ENCODE results near the gene RAET1G.

RAET1G gene

DNA sequence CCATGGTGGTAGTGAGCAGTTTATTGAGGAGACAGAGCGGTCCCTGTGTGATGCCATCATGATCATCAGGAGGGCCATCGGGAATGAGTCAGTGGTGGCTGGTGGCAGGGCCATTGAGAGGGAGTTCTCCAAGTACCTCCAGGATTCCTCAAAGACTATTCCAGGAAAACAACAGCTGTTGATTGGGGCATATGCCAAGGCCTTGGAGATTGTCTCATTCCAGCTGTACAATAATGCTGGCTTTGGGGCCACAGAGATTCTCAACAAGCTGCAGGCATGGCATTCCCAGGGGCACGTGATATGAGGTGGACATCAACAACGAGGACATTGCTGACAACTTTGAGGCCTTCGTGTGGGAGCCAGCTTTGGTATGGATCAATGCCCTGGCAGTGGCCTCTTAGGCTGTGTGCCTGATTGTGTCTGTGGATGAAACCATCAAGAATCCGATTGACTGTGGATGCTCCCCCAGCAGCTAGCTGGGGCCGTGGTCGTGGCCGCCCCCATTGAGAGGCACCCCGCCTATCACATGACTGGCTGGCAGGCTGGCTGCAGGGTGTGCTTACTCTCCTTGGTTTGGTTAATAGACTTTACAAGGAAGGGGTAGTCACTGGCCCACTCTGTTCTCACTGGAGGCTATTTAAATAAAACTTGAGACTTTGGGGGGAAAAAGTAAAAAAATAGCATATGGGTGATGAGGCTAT, 41.7 kb downstream of the RAET1G start:
- Histone ChIP-seq H3K9ac (ENCODE audit: low read depth, low read length, poor library complexity) (no peak overlapping the region), H4K91ac (ENCODE audit: low read depth, low read length, poor library complexity) (no peak overlapping the region), H2BK5ac (ENCODE audit: low read length) (no peak overlapping the region), H2AK5ac (ENCODE audit: low read depth, low read length) (no peak overlapping the region), H3K18ac (ENCODE audit: low read length) (no peak overlapping the region), H3K27ac (replicated peaks; ENCODE audit: low read length) (no peak overlapping the region), H3K14ac (ENCODE audit: low read length) (no peak overlapping the region), H2BK12ac (ENCODE audit: low read length) (no peak overlapping the region), H2BK15ac (ENCODE audit: low read length) (no peak overlapping the region), H4K8ac (ENCODE audit: low read depth, low read length) (no peak overlapping the region), H3K4me2 (ENCODE audit: insufficient read depth, low read length, poor library complexity, severe bottlenecking) (no peak overlapping the region), H2AFZ (ENCODE audit: low read length) (no peak overlapping the region), H3K27me3 (ENCODE audit: control insufficient read depth in 3 of 3, insufficient read depth in 3 of 3, low read depth in 1 of 3, low read length in 3 of 3) (peaks cover 0 to 12% (median 0%) of the 10 kb centered on the region in 3 experiments), H3K23ac (ENCODE audit: low read depth, low read length, poor library complexity) (no peak overlapping the region), H3K4me1 (ENCODE audit: control insufficient read depth in 2 of 2, insufficient read depth in 1 of 2, low read depth in 1 of 2, low read length in 2 of 2) (no peaks in the 10 kb centered on the region), H3K79me1 (ENCODE audit: low read depth, low read length) (no peaks in the 10 kb centered on the region), H3K36me3 (replicated peaks in 1 of 2; ENCODE audit: control insufficient read depth in 2 of 2, insufficient read depth in 2 of 2, low read length in 2 of 2) (no peaks in the 10 kb centered on the region), H3K9me3 (replicated peaks in 1 of 2; ENCODE audit: control insufficient read depth in 2 of 2, insufficient read depth in 1 of 2, low read depth in 1 of 2, low read length in 2 of 2) (peaks cover 0 to 2% of the 10 kb centered on the region in 2 donors), H2BK120ac (ENCODE audit: low read depth, low read length) (no peak overlapping the region), H3K4me3 (ENCODE audit: low read length in 2 of 2) (no peak overlapping the region), H3K4ac (ENCODE audit: low read length) (no peak overlapping the region)
- no peak for DNase-seq (ENCODE audit: low spot score)
- no CpG with 5 or more reads among the region's 10 CpGs for WGBS, 2 donors (ENCODE audit: extremely low coverage in 2 of 2, insufficient read length in 2 of 2, insufficient replicate concordance in 1 of 2)

DNA sequence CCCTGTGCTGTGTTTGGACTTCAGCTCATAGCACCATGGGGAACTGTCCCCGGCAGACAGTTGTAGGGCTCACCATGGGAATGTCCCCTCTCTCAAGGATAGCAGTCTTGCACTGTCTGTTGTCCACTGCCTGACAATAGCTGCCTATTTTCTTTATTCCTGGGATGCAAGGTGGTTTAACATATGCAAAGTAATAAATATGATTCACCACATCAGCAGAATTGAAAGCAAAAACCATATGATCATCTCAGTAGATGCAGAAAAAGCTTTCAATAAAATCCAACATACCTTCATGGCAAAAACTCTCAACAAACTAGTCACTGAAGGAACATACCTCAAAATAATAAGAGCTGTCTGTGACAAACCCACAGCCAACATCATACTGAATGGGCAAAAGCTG, 45.3 kb downstream of the RAET1G start:
- H3K27ac ChIP-seq (replicated peaks; ENCODE audit: low read length) = no peak overlapping the region
- H3K9me3 ChIP-seq (replicated peaks in 1 of 2; ENCODE audit: control insufficient read depth in 2 of 2, insufficient read depth in 1 of 2, low read depth in 1 of 2, low read length in 2 of 2) = peaks cover 0 to 2% of the 10 kb centered on the region in 2 donors
- no peak overlapping the region for H3K14ac ChIP-seq (ENCODE audit: low read length)
- no peak overlapping the region for H4K8ac ChIP-seq (ENCODE audit: low read depth, low read length)
- peaks cover 0 to 7% (median 0%) of the 10 kb centered on the region in 3 experiments for H3K27me3 ChIP-seq (ENCODE audit: control insufficient read depth in 3 of 3, insufficient read depth in 3 of 3, low read depth in 1 of 3, low read length in 3 of 3)
- peak overlapping the region; percentile 9 for H3K9ac ChIP-seq (ENCODE audit: low read depth, low read length, poor library complexity)
- H2BK15ac ChIP-seq (ENCODE audit: low read length) = no peak overlapping the region
- H3K79me1 ChIP-seq (ENCODE audit: low read depth, low read length) = no peaks in the 10 kb centered on the region
- no peak overlapping the region for H2AK5ac ChIP-seq (ENCODE audit: low read depth, low read length)
- H2BK12ac ChIP-seq (ENCODE audit: low read length) = no peak overlapping the region
- no peak overlapping the region for H3K23ac ChIP-seq (ENCODE audit: low read depth, low read length, poor library complexity)
- no peak overlapping the region for H3K18ac ChIP-seq (ENCODE audit: low read length)
- no peak overlapping the region for H2BK120ac ChIP-seq (ENCODE audit: low read depth, low read length)
- no peak for DNase-seq (ENCODE audit: low spot score)
- WGBS, 2 donors (ENCODE audit: extremely low coverage in 2 of 2, insufficient read length in 2 of 2, insufficient replicate concordance in 1 of 2) = no CpG with 5 or more reads among the region's 1 CpG
- no peaks in the 10 kb centered on the region for H3K4me1 ChIP-seq (ENCODE audit: control insufficient read depth in 2 of 2, insufficient read depth in 1 of 2, low read depth in 1 of 2, low read length in 2 of 2)
- H3K36me3 ChIP-seq (replicated peaks in 1 of 2; ENCODE audit: control insufficient read depth in 2 of 2, insufficient read depth in 2 of 2, low read length in 2 of 2) = no peaks in the 10 kb centered on the region
- H2AFZ ChIP-seq (ENCODE audit: low read length) = no peak overlapping the region
- H2BK5ac ChIP-seq (ENCODE audit: low read length) = no peak overlapping the region
- no peak overlapping the region for H3K4me2 ChIP-seq (ENCODE audit: insufficient read depth, low read length, poor library complexity, severe bottlenecking)
- no peak overlapping the region for H3K4ac ChIP-seq (ENCODE audit: low read length)
- no peak overlapping the region for H3K4me3 ChIP-seq (ENCODE audit: low read length in 2 of 2)
- no peak overlapping the region for H4K91ac ChIP-seq (ENCODE audit: low read depth, low read length, poor library complexity)

DNA sequence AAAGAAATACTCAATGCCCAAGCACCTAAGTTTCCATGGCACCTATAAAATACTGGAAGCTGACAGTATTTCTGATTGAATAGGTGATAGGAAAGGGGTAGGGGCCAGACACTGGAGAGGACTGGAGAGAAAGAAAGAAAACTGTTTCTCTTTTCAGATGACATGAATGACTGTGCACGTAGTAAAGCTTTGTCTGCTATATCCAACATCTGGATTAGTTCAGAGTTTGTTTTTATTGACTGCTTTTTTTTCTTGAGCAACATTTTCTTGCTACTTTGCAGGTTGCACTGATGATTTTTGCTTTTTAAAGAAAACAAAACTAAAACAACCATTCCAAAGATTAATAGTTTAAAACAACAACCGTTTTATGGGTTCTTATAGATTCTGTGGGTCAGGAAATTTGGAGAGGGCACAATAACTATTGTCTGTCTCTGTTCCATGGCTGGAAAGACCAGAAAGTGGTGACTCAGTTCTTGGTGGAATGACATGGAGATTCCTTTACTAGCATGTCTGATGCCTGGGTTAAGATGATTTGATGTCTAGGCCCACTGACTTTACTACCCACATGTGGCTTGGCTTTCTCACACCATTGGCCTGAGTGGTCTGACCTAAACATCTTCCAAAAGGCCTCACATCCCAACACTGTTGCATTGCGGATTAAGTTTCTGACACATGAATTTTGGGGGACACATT, 46.5 kb downstream of the RAET1G start:
- H3K9me3 ChIP-seq (replicated peaks in 1 of 2; ENCODE audit: control insufficient read depth in 2 of 2, insufficient read depth in 1 of 2, low read depth in 1 of 2, low read length in 2 of 2) = peaks cover 2% of the 10 kb centered on the region in 2 donors
- H4K91ac ChIP-seq (ENCODE audit: low read depth, low read length, poor library complexity) = no peak overlapping the region
- H2AK5ac ChIP-seq (ENCODE audit: low read depth, low read length) = no peak overlapping the region
- no peaks in the 10 kb centered on the region for H3K4me1 ChIP-seq (ENCODE audit: control insufficient read depth in 2 of 2, insufficient read depth in 1 of 2, low read depth in 1 of 2, low read length in 2 of 2)
- peaks cover 0 to 7% (median 0%) of the 10 kb centered on the region in 3 experiments for H3K27me3 ChIP-seq (ENCODE audit: control insufficient read depth in 3 of 3, insufficient read depth in 3 of 3, low read depth in 1 of 3, low read length in 3 of 3)
- no peak overlapping the region for H3K4me2 ChIP-seq (ENCODE audit: insufficient read depth, low read length, poor library complexity, severe bottlenecking)
- H2BK120ac ChIP-seq (ENCODE audit: low read depth, low read length) = no peak overlapping the region
- H3K23ac ChIP-seq (ENCODE audit: low read depth, low read length, poor library complexity) = no peak overlapping the region
- no peak overlapping the region for H3K27ac ChIP-seq (replicated peaks; ENCODE audit: low read length)
- H2AFZ ChIP-seq (ENCODE audit: low read length) = no peak overlapping the region
- no peak overlapping the region for H2BK15ac ChIP-seq (ENCODE audit: low read length)
- WGBS, 2 donors (ENCODE audit: extremely low coverage in 2 of 2, insufficient read length in 2 of 2, insufficient replicate concordance in 1 of 2) = no CpG with 5 or more reads among the region's 3 CpGs
- H3K79me1 ChIP-seq (ENCODE audit: low read depth, low read length) = no peaks in the 10 kb centered on the region
- no peak overlapping the region for H3K9ac ChIP-seq (ENCODE audit: low read depth, low read length, poor library complexity)
- H3K36me3 ChIP-seq (replicated peaks in 1 of 2; ENCODE audit: control insufficient read depth in 2 of 2, insufficient read depth in 2 of 2, low read length in 2 of 2) = no peaks in the 10 kb centered on the region
- H2BK5ac ChIP-seq (ENCODE audit: low read length) = no peak overlapping the region
- H3K4ac ChIP-seq (ENCODE audit: low read length) = no peak overlapping the region
- no peak overlapping the region for H3K4me3 ChIP-seq (ENCODE audit: low read length in 2 of 2)
- H3K14ac ChIP-seq (ENCODE audit: low read length) = no peak overlapping the region
- DNase-seq (ENCODE audit: low spot score) = no peak
- no peak overlapping the region for H2BK12ac ChIP-seq (ENCODE audit: low read length)
- H3K18ac ChIP-seq (ENCODE audit: low read length) = no peak overlapping the region
- no peak overlapping the region for H4K8ac ChIP-seq (ENCODE audit: low read depth, low read length)

DNA sequence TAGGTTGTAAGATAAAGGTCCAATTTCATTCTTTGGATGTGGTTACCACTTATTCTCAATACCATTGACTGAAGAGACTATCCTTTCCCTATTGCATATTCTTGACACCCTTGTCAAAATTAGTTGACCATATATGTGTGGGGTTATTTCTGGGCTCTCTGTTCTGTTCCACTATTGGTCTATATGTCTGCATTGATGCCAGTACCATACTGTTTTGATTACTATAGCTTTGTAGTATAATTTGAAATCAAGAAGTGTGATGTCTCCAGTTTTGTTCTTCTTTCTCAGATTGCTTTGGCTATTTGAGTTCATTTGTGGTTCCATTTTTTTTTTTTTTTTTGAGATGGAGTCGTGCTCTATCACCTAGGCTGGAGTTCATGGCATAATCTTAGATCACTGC, 50.7 kb downstream of the RAET1G start:
- H3K23ac ChIP-seq (ENCODE audit: low read depth, low read length, poor library complexity) = no peak overlapping the region
- H3K27me3 ChIP-seq (ENCODE audit: control insufficient read depth in 3 of 3, insufficient read depth in 3 of 3, low read depth in 1 of 3, low read length in 3 of 3) = peaks cover 0 to 3% (median 0%) of the 10 kb centered on the region in 3 experiments
- WGBS, 2 donors (ENCODE audit: extremely low coverage in 2 of 2, insufficient read length in 2 of 2, insufficient replicate concordance in 1 of 2) = no CpG with 5 or more reads among the region's 1 CpG
- peaks cover 0 to 4% of the 10 kb centered on the region in 2 donors for H3K4me1 ChIP-seq (ENCODE audit: control insufficient read depth in 2 of 2, insufficient read depth in 1 of 2, low read depth in 1 of 2, low read length in 2 of 2)
- no peak overlapping the region for H2BK12ac ChIP-seq (ENCODE audit: low read length)
- no peak overlapping the region for H3K9ac ChIP-seq (ENCODE audit: low read depth, low read length, poor library complexity)
- peaks cover 0 to 2% of the 10 kb centered on the region in 2 donors for H3K9me3 ChIP-seq (replicated peaks in 1 of 2; ENCODE audit: control insufficient read depth in 2 of 2, insufficient read depth in 1 of 2, low read depth in 1 of 2, low read length in 2 of 2)
- H4K8ac ChIP-seq (ENCODE audit: low read depth, low read length) = no peak overlapping the region
- H3K36me3 ChIP-seq (replicated peaks in 1 of 2; ENCODE audit: control insufficient read depth in 2 of 2, insufficient read depth in 2 of 2, low read length in 2 of 2) = no peaks in the 10 kb centered on the region
- H3K27ac ChIP-seq (replicated peaks; ENCODE audit: low read length) = no peak overlapping the region
- no peak overlapping the region for H2AK5ac ChIP-seq (ENCODE audit: low read depth, low read length)
- no peak overlapping the region for H3K18ac ChIP-seq (ENCODE audit: low read length)
- H2AFZ ChIP-seq (ENCODE audit: low read length) = no peak overlapping the region
- no peak overlapping the region for H3K4me3 ChIP-seq (ENCODE audit: low read length in 2 of 2)
- H3K4me2 ChIP-seq (ENCODE audit: insufficient read depth, low read length, poor library complexity, severe bottlenecking) = no peak overlapping the region
- no peak overlapping the region for H3K4ac ChIP-seq (ENCODE audit: low read length)
- DNase-seq (ENCODE audit: low spot score) = no peak
- no peak overlapping the region for H4K91ac ChIP-seq (ENCODE audit: low read depth, low read length, poor library complexity)
- no peaks in the 10 kb centered on the region for H3K79me1 ChIP-seq (ENCODE audit: low read depth, low read length)
- no peak overlapping the region for H3K14ac ChIP-seq (ENCODE audit: low read length)
- no peak overlapping the region for H2BK120ac ChIP-seq (ENCODE audit: low read depth, low read length)
- no peak overlapping the region for H2BK15ac ChIP-seq (ENCODE audit: low read length)
- H2BK5ac ChIP-seq (ENCODE audit: low read length) = no peak overlapping the region
